HepG2 (cell line): Measurements from ENCODE around the gene KXD1. TPM values are rescaled to one million over a fixed set of nuclear protein-coding genes. Genes with fewer than 3 reads are reported as not detected.

Experiments
- ARID5B ChIP-seq: IDR thresholded peaks from 2 replicates; pipeline ENCODE4 v1.4.0; 2020; ENCODE audit warnings: mild to moderate bottlenecking, missing genetic modification reagents
- CREM ChIP-seq, 2 experiments: sonication (generic) in 1 of 2; formaldehyde crosslinking in 1 of 2; IDR thresholded peaks; 2 replicates each; pipeline versions ENCODE4 v1.4.0 to v1.6.1; 2016 to 2020; ENCODE audit warnings: antibody characterized with exemption in 1 of 2, mild to moderate bottlenecking in 1 of 2, missing genetic modification reagents in 1 of 2
- FOXA1 ChIP-seq, 2 experiments: fragments of 450-650 bp in 1 of 2; sonication (generic) in 1 of 2; formaldehyde crosslinking in 1 of 2; IDR thresholded peaks; 2 replicates each; pipeline versions ENCODE4 v1.4.0 to v1.6.1; 2016 to 2020; ENCODE audit warnings: missing genetic modification reagents in 1 of 2
- GABPA ChIP-seq, 2 experiments: IDR thresholded peaks; 2 replicates each; pipeline ENCODE4 v1.6.1; 2011 to 2016; ENCODE audit warnings: low read depth in 2 of 2, low read length in 1 of 2, missing biosample characterization in 1 of 2, missing genetic modification characterization in 1 of 2
- GTF2F1 ChIP-seq: fragments of 150-350 bp; IDR thresholded peaks from 2 replicates; pipeline ENCODE4 v1.6.1; 2014; ENCODE audit warnings: low read length
- KAT2B ChIP-seq: fragments of 150-350 bp; IDR thresholded peaks from 2 replicates; pipeline ENCODE4 v1.6.1; 2014; ENCODE audit warnings: low read depth, low read length, borderline replicate concordance
- MEIS2 ChIP-seq: sonication (generic); formaldehyde crosslinking; IDR thresholded peaks from 2 replicates; pipeline ENCODE4 v1.9.0; 2021; ENCODE audit warnings: mild to moderate bottlenecking, missing genetic modification reagents
- MXI1 ChIP-seq: IDR thresholded peaks from 3 replicates; pipeline ENCODE4 v1.6.1; 2012; ENCODE audit warnings: low read depth, low read length, inconsistent platforms, borderline replicate concordance
- NFKB2 ChIP-seq: sonication (generic); formaldehyde crosslinking; IDR thresholded peaks from 2 replicates; pipeline ENCODE4 v1.4.0; 2020; ENCODE audit warnings: missing genetic modification reagents, borderline replicate concordance
- PPARG ChIP-seq: conservative IDR thresholded peaks from 2 replicates; pipeline ENCODE4 v1.6.1; 2016; ENCODE audit warnings: missing biosample characterization, missing genetic modification reagents
- RARA ChIP-seq: IDR thresholded peaks from 2 replicates; pipeline ENCODE4 v1.6.1; 2016; ENCODE audit warnings: missing genetic modification reagents, missing compliant biosample characterization
- SKIL ChIP-seq: sonication (generic); formaldehyde crosslinking; IDR thresholded peaks from 2 replicates; pipeline ENCODE4 v1.8.0; 2022; ENCODE audit warnings: missing genetic modification reagents, mild to moderate bottlenecking, moderate library complexity, borderline replicate concordance
- SRSF4 ChIP-seq: fragments of 200-400 bp; formaldehyde crosslinking; IDR thresholded peaks from one replicate; pipeline ENCODE4 v1.6.1; 2018; ENCODE audit warnings: mild to moderate bottlenecking, low read depth, low read length, moderate library complexity; ENCODE audit not compliant: poor library complexity, severe bottlenecking
- SSRP1 ChIP-seq: IDR thresholded peaks from 2 replicates; pipeline ENCODE4 v1.6.1; 2016; ENCODE audit warnings: control low read depth
- STAT5B ChIP-seq: sonication (generic); formaldehyde crosslinking; IDR thresholded peaks from 2 replicates; pipeline ENCODE4 v1.4.0; 2020; ENCODE audit warnings: missing genetic modification reagents
- TEAD3 ChIP-seq: optimal IDR thresholded peaks from 2 replicates; pipeline ENCODE3; 2016; ENCODE audit warnings: borderline replicate concordance
- TOE1 ChIP-seq: sonication (generic); formaldehyde crosslinking; IDR thresholded peaks from 2 replicates; pipeline ENCODE4 v1.4.0; 2020; ENCODE audit warnings: mild to moderate bottlenecking, missing genetic modification reagents
- U2AF1 ChIP-seq: fragments of 200-400 bp; formaldehyde crosslinking; optimal IDR thresholded peaks from 2 replicates; pipeline ENCODE3; 2017; ENCODE audit warnings: mild to moderate bottlenecking, low read depth, low read length
- ZMAT3 ChIP-seq: sonication (generic); formaldehyde crosslinking; conservative IDR thresholded peaks from 2 replicates; pipeline ENCODE4 v1.7.0; 2021; ENCODE audit warnings: missing genetic modification reagents
- ZNF224 ChIP-seq: sonication (generic); formaldehyde crosslinking; IDR thresholded peaks from 2 replicates; pipeline ENCODE4 v1.5.0; 2020; ENCODE audit warnings: mild to moderate bottlenecking, missing genetic modification reagents
- ZNF335 ChIP-seq: sonication (generic); formaldehyde crosslinking; IDR thresholded peaks from 2 replicates; pipeline ENCODE4 v1.4.0; 2020; ENCODE audit warnings: missing genetic modification reagents
- ZNF556 ChIP-seq: sonication (generic); formaldehyde crosslinking; IDR thresholded peaks from 2 replicates; pipeline ENCODE4 v1.4.0; 2020; ENCODE audit warnings: mild to moderate bottlenecking, missing genetic modification reagents, borderline replicate concordance
- ZNF558 ChIP-seq: sonication (generic); formaldehyde crosslinking; IDR thresholded peaks from 2 replicates; pipeline ENCODE4 v1.9.0; 2022; ENCODE audit warnings: mild to moderate bottlenecking, missing genetic modification reagents, borderline replicate concordance
- ZNF567 ChIP-seq: sonication (generic); formaldehyde crosslinking; IDR thresholded peaks from 2 replicates; pipeline ENCODE4 v1.8.1; 2023; ENCODE audit warnings: mild to moderate bottlenecking, missing genetic modification reagents, borderline replicate concordance
- ZNF737 ChIP-seq: sonication (generic); formaldehyde crosslinking; IDR thresholded peaks from 2 replicates; pipeline ENCODE4 v1.5.0; 2020; ENCODE audit warnings: missing genetic modification reagents, mild to moderate bottlenecking, borderline replicate concordance
- ZNF749 ChIP-seq: sonication (generic); formaldehyde crosslinking; IDR thresholded peaks from 2 replicates; pipeline ENCODE4 v1.8.0; 2022; ENCODE audit warnings: mild to moderate bottlenecking, missing genetic modification reagents, moderate library complexity, borderline replicate concordance
- ZNF788 ChIP-seq: sonication (generic); formaldehyde crosslinking; IDR thresholded peaks from 2 replicates; pipeline ENCODE4 v1.5.0; 2020; ENCODE audit warnings: mild to moderate bottlenecking, missing genetic modification reagents, borderline replicate concordance
- polyA plus RNA-seq, 8 experiments: library from polyadenylated mRNA; depleted of rRNA in 3 of 8; stranded (reverse) in 7 of 8; unstranded in 1 of 8; fragments of >200 nt; fragmentation: Illumina TruSeq in 4 of 8; extraction: Trizol in 4 of 8; gene quantifications; 2 replicates each; pipeline versions ENCODE4 v1.2.1 to v1.2.3, GENCODE V29; 2011 to 2016; ENCODE audit warnings: low read depth in 4 of 8, missing spikeins in 1 of 8, mixed read lengths in 1 of 8; ENCODE audit not compliant: insufficient read depth in 1 of 8
- total RNA-seq, 5 experiments: library from RNA; depleted of rRNA; stranded (reverse); fragments of >200 nt; fragmentation: Illumina TruSeq; extraction: Trizol; gene quantifications; 2 replicates each; pipeline ENCODE4 v1.2.3, GENCODE V29; 2016; ENCODE audit warnings: low read depth in 1 of 5

KXD1 gene
- total and polyA plus RNA-seq, 2 of the 13 experiments (the other 11 are each of a cell fraction or from before 2014, with no cell fraction given): 44.6 to 143 TPM

- TF ChIP-seq MXI1: peak; percentile 21; the same call in 1 of the 3 replicates
- TF ChIP-seq ZNF224 (CRISPR knock-in tag): no peak
- no peak for TF ChIP-seq ZNF558
- TF ChIP-seq TEAD3 (CRISPR knock-in tag): peak; percentile 55
- TF ChIP-seq ARID5B (CRISPR knock-in tag): peak; percentile 59
- TF ChIP-seq ZNF335 (CRISPR knock-in tag): no peak
- TF ChIP-seq ZNF788 (CRISPR knock-in tag): 0 out of 2 replicates have a peak, but pooled peaks have one; percentile 39
- no peak for TF ChIP-seq ZNF737
- no peak for TF ChIP-seq ZNF567 (CRISPR knock-in tag)
- TF ChIP-seq FOXA1 (IDR thresholded peaks at IDR 0.05): no peak
- TF ChIP-seq FOXA1 (CRISPR knock-in tag; IDR thresholded peaks at IDR 0.05): peak; percentile 78
- no peak for TF ChIP-seq STAT5B (CRISPR knock-in tag)
- TF ChIP-seq GABPA (IDR thresholded peaks at IDR 0.05; ENCODE audit: low read depth, low read length): no peak
- TF ChIP-seq GABPA (CRISPR knock-in tag; IDR thresholded peaks at IDR 0.05; ENCODE audit: low read depth): no peak
- no peak for TF ChIP-seq ZMAT3 (CRISPR knock-in tag)
- peak; percentile 66 for TF ChIP-seq PPARG (CRISPR knock-in tag)
- no peak for TF ChIP-seq TOE1
- TF ChIP-seq KAT2B: no peak
- no peak for TF ChIP-seq GTF2F1
- TF ChIP-seq MEIS2 (CRISPR knock-in tag): peak; percentile 83
- TF ChIP-seq ZNF556 (CRISPR knock-in tag): no peak
- TF ChIP-seq CREM (IDR thresholded peaks at IDR 0.05): no peak
- TF ChIP-seq CREM (CRISPR knock-in tag; IDR thresholded peaks at IDR 0.05): no peak
- no peak for TF ChIP-seq SRSF4
- TF ChIP-seq U2AF1: no peak
- no peak for TF ChIP-seq SSRP1 (CRISPR knock-in tag)
- peak; percentile 82 for TF ChIP-seq RARA (CRISPR knock-in tag)
- TF ChIP-seq ZNF749 (CRISPR knock-in tag): no peak
- TF ChIP-seq SKIL: 0 out of 2 replicates have a peak, but pooled peaks have one; percentile 24
- TF ChIP-seq NFKB2: peak; percentile 27; the same call in 1 of the 2 replicates
Observed at GRCh38 chr19:18518639-18519038, 39.0 kb upstream of the KXD1 start (continued).
